ENCODE measurements around the gene BTBD9.
"Not testable (repeated sequence)": the region's sequence is repeated elsewhere in the genome, so short reads cannot be mapped to it uniquely, and the experiment has no call there.

BTBD9 gene

GRCh38 chr6:38435330-38435729 lies 204.4 kb downstream of the BTBD9 start:
- DNase-seq (ENCODE audit: low read depth, low spot score): no peak
- no peak overlapping the region for H3K4me3 ChIP-seq (ENCODE audit: low read depth, low read length)
- ChIA-PET CTCF (no interaction called here), POLR2A (no interaction called here)
- no peak for TF ChIP-seq CTCF (IDR thresholded peaks at IDR 0.05; ENCODE audit: insufficient read depth, low read length, missing control alignments)

GRCh38 chr6:38434051-38434450 lies 205.7 kb downstream of the BTBD9 start:
- no peak for DNase-seq (ENCODE audit: low read depth, low spot score)
- TF ChIP-seq CTCF (IDR thresholded peaks at IDR 0.05; ENCODE audit: insufficient read depth, low read length, missing control alignments): no peak
- POLR2A ChIA-PET: no interaction called here
- CTCF ChIA-PET: no interaction called here
- H3K4me3 ChIP-seq (ENCODE audit: low read depth, low read length): no peak overlapping the region

- CTCF ChIA-PET: no interaction called here
These were observed 207.2 kb downstream of the BTBD9 start for GRCh38 chr6:38432479-38432878.

GRCh38 chr6:38432079-38432478 lies 207.7 kb downstream of the BTBD9 start:
- DNase-seq (ENCODE audit: low read depth, low spot score): no peak
- CTCF ChIA-PET: no interaction called here
- H3K4me3 ChIP-seq (ENCODE audit: low read depth, low read length): no peak overlapping the region
- no peak for TF ChIP-seq CTCF (IDR thresholded peaks at IDR 0.05; ENCODE audit: insufficient read depth, low read length, missing control alignments)
- POLR2A ChIA-PET: no interaction called here

More at GRCh38 chr6:38432479-38432878, 207.2 kb downstream of the BTBD9 start:
- POLR2A ChIA-PET: no interaction called here
- DNase-seq (ENCODE audit: low read depth, low spot score): no peak
- H3K4me3 ChIP-seq (ENCODE audit: low read depth, low read length): no peak overlapping the region
- TF ChIP-seq CTCF (IDR thresholded peaks at IDR 0.05; ENCODE audit: insufficient read depth, low read length, missing control alignments): no peak

- H3K4me3 ChIP-seq (ENCODE audit: low read depth, low read length): no peak overlapping the region
- ChIA-PET CTCF (interaction anchor here (1.5 kb wide), 1 partner anchor 18 kb away, joined by 3 read pairs; no protein-coding TSS in a partner anchor), POLR2A (no interaction called here)
These were observed 210.2 kb downstream of the BTBD9 start for GRCh38 chr6:38429546-38429945.

GRCh38 chr6:38427492-38428210 lies 212.1 kb downstream of the BTBD9 start:
- no peak for TF ChIP-seq CTCF (IDR thresholded peaks at IDR 0.05; ENCODE audit: insufficient read depth, low read length, missing control alignments)
- ChIA-PET POLR2A (no interaction called here), CTCF (no interaction called here)
- no peak for DNase-seq (ENCODE audit: low read depth, low spot score)
- H3K4me3 ChIP-seq (ENCODE audit: low read depth, low read length): no peak overlapping the region

More at GRCh38 chr6:38429546-38429945, 210.2 kb downstream of the BTBD9 start:
- DNase-seq (ENCODE audit: low read depth, low spot score): no peak
- TF ChIP-seq CTCF (IDR thresholded peaks at IDR 0.05; ENCODE audit: insufficient read depth, low read length, missing control alignments): no peak

GRCh38 chr6:38425788-38426488 lies 213.8 kb downstream of the BTBD9 start:
- POLR2A ChIA-PET; H3K4me3 ChIP-seq (ENCODE audit: low read depth, low read length); DNase-seq (ENCODE audit: low read depth, low spot score): not testable (repeated sequence)
- CTCF ChIA-PET: interaction anchor here (0.6 kb wide), 1 partner anchor 55 kb away, joined by 3 read pairs; no protein-coding TSS in a partner anchor

Measured in AG04449 (cell line).